HS-5 (cell line): ENCODE measurements around the gene CERT1.
"Not testable (repeated sequence)": the region's sequence is repeated elsewhere in the genome, so short reads cannot be mapped to it uniquely, and the experiment has no call there.

Source experiments
- DNase-seq: peaks from one replicate; pipeline ENCODE4 v3.0.0-alpha.2; 2012; ENCODE audit warnings: low read depth

CERT1 gene, protein sequence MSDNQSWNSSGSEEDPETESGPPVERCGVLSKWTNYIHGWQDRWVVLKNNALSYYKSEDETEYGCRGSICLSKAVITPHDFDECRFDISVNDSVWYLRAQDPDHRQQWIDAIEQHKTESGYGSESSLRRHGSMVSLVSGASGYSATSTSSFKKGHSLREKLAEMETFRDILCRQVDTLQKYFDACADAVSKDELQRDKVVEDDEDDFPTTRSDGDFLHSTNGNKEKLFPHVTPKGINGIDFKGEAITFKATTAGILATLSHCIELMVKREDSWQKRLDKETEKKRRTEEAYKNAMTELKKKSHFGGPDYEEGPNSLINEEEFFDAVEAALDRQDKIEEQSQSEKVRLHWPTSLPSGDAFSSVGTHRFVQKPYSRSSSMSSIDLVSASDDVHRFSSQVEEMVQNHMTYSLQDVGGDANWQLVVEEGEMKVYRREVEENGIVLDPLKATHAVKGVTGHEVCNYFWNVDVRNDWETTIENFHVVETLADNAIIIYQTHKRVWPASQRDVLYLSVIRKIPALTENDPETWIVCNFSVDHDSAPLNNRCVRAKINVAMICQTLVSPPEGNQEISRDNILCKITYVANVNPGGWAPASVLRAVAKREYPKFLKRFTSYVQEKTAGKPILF

GRCh38 chr5:75511435-75512382 lies at the start of gene CERT1, which contains the start of gene POLK:
TSS of gene CERT1 (minus strand) at chr5:75511629. CDS start at chr5:75511207, 422 bp downstream.
TSS of gene POLK (plus strand) at chr5:75511891.
- peak; percentile 95 for DNase-seq

DNA sequence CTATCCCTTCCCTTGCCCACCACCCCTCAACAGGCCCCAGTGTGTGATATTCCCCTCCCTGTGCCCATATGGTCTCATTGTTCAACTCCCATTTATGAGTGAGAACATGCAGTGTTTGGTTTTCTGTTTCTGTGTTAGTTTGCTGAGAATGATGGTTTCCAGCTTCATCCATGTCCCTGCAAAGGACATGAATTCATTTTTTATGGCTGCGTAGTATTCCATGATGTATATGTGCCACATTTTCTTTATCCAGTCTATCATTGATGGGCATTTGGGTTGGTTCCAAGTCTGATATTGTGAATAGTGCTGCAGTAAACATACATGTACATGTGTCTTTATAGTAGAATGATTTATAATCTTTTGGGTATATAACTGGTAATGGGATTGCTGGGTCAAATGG lies 49.2 kb upstream of the CERT1 start:
- DNase-seq: not testable (repeated sequence)

DNA sequence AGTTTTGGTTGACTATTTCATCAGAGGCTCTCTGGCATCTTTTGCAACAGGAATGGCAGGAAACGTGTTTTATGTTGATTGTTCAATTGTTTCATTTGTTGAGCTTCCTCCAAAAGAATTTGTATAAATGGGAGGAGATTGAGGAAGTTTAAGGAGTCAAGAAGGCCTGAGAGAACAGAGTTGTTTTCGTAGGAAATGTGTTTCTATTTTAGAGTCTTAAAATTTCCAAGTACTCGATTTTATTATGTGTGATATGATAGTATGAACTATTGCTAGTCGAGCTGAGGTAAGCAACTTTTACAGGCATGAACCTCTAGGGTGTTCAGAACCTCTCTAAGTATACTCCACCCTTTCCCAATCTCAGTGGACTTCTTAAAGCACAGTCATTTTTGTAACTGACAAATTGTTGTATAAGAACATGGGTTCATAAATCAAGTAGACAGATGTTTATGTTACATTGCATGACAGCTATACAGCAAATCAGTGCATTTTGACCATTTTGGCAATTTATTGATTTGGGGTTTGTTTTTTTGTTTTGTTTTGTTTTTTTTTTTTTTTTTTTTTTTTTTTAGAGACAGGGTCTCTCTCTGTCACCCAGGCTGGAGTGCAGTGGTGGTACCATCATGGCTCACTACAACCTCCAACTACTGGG lies 47.7 kb upstream of the CERT1 start:
- no peak for DNase-seq

GRCh38 chr5:75558221-75558620 lies 46.8 kb upstream of the CERT1 start:
- no peak for DNase-seq

- no peak for DNase-seq
Observed at GRCh38 chr5:75553358-75553757, 41.9 kb upstream of the CERT1 start.

GRCh38 chr5:75552764-75553163 lies 41.3 kb upstream of the CERT1 start:
- DNase-seq: no peak

GRCh38 chr5:75551471-75551870 lies 40.0 kb upstream of the CERT1 start:
- DNase-seq: no peak

GRCh38 chr5:75550597-75550996 lies 39.2 kb upstream of the CERT1 start:
- DNase-seq: no peak

DNA sequence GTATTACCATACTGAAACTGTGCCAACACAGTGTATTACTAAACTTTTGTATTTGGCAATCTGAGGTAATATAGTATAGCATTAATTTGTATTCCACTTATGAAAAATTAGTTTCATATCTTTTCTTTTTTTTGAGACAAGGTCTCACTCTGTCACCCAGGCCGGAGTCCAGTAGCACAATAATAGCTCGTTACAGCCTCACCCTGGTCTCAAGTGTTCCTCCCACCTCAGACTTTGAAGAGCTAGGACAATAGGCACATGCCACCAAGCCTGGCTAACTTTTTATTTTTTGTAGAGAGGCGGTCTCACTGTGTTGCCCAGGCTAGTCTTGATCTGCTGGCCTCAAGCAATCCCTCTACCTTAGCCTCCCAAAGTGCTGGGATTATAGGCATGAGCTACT lies 36.4 kb upstream of the CERT1 start:
- no peak for DNase-seq

DNA sequence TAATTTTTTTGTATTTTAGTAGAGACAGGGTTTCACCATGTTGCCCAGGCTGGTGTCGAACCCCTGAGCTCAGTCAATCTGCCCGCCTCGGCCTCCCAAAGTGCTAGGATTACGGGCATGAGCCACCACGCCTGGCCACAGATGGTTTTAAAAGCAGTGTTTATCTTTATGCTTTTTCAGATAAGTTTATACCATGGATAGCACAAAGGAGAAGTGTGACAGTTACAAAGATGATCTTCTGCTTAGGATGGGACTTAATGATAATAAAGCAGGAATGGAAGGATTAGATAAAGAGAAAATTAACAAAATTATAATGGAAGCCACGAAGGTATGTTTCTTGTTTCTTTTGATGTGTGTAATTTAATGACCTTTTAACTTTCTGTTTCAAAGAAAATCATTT lies 35.4 kb upstream of the CERT1 start:
- no peak for DNase-seq

DNA sequence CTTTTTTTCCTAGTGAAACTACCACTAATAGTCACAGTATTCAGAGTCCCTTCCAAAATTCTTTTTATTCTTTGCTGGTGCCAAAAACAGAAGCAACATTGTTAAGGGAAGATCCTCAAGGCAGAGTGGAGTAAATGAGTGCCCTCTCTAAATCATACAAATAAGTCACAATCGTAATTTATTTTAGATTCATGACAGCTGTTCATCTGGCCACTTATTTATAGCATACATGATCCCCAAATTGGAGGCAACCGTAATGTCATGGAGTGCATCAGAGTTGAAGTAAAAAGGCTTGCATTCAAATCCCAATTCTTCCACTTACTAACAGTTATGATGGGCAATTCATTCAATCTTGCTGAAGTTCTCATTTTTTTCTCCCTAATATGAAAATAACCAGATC lies 33.7 kb upstream of the CERT1 start:
- DNase-seq: no peak

DNA sequence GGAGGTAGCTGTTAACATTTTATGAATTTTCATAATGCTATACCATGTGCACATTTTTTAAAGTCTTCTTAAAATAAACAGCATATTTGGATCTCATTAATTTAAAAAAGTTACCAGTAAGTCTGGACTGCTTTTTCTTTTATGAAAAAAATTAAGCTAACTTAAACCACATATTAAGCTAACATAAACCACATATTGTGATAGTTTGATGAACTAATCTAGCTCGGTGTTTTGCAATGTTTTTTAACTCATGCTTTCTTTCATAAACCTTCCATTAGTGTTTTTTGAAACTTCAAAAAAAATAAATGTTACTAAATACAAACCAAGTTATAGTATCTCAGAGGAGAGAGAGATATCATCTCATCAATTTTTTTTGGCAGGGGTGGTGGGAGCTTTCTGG lies 26.8 kb upstream of the CERT1 start:
- DNase-seq: no peak

GRCh38 chr5:75536694-75537360 lies 25.4 kb upstream of the CERT1 start:
- no peak for DNase-seq

- DNase-seq: no peak
Observed at GRCh38 chr5:75536147-75536546, 24.7 kb upstream of the CERT1 start.

DNA sequence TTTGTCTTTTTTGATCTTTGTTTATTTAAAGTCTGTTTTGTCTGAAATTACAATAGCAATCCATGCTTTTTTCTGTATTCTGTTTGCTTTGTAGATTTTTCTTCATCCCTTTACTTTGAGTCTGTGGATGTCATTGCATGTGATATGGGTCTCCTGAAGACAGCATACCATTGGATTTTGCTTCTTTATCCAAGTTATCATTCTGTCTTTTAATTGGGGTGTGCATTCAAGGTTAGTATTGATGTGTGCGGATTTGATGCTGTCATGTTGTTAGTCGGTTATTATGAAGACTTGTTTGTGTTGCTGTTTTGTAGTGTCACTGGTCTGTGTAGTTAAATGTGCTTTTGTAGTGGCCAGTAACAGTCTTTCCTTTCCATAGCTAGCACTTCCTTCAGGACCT lies 23.3 kb upstream of the CERT1 start:
- DNase-seq: no peak

DNA sequence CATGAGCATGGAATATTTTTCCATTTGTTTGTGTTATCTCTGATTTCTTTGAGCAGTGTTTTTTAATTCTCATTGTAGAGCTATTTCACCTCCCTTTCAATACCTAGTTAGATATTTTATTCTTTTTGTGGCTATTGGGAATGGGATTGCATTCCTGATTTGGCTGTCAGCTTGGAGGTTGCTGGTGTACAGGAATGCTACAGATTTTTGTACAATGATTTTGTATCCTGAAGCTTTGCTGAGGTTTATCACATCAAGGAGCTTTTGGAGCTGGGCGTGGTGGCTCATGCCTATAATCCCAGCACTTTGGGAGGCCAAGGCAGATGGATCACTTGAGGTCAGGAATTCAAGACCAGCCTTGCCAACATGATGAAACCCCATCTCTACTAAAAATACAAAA lies 22.3 kb upstream of the CERT1 start:
- peak; percentile 86 for DNase-seq

GRCh38 chr5:75532190-75532589 lies 20.8 kb upstream of the CERT1 start:
- DNase-seq: no peak

DNA sequence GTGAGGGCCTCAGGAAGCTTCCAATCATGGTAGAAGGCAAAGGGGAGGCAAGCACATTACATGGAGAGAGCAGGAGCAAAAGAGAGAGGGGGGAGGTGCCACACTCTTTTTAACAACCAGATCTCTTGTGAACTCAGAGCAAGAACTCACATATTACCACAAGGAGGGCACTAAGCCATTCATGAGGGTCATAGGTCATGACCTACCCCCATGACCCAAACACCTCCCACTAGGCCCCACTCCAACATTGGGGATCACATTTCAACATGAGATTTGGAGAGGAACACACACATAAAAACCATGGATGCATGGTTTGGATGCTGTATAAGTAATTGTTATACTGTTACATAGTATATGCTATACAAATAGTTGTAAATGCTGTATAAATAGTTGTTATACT lies 17.8 kb upstream of the CERT1 start:
- no peak for DNase-seq

- DNase-seq: no peak
Observed at GRCh38 chr5:75526070-75526469, 14.6 kb upstream of the CERT1 start.

GRCh38 chr5:75525344-75525743 lies 13.9 kb upstream of the CERT1 start:
- DNase-seq: no peak

DNA sequence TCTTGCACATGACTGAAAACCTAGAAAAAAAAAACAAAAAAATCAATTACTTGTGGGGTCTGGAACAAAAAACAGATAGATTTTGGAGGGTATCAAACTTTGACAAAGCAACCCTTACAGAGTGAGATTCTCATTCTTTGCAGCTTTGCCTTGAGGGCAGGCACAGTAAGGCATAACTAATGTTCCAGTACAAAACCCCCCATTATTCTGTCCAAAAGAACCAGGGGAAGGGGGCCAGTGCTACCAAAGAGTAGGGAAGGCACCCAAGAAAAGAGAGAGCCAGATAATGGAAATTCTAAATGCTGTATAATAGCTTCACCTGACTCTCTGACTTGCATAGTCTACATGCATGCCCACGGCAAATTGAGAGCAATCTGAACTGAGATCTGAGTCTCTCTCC lies 13.2 kb upstream of the CERT1 start:
- no peak for DNase-seq
